Keratinocyte (primary cell): ENCODE measurements around the gene NCK2. TPM values are rescaled to one million over a fixed set of nuclear protein-coding genes. Genes with fewer than 3 reads are reported as not detected.

ENCODE experiments used
- DNase-seq: peaks from one replicate; pipeline ENCODE4 v3.0.0-alpha.2; 2011; ENCODE audit warnings: low read depth, missing footprints, low spot score
- FAIRE-seq: peaks from 2 replicates; lab custom pipeline; 2011; peaks lifted over from hg19 to GRCh38; lab: Jason Lieb, UNC
- H2AFZ ChIP-seq: 2 replicates; pipeline ENCODE4 v1.6.0; 2012; ENCODE audit warnings: low read length, control low read depth, inconsistent platforms; ENCODE audit not compliant: control insufficient read depth
- H3K27ac ChIP-seq: 2 replicates; pipeline ENCODE4 v1.5.1; 2011; ENCODE audit warnings: low read length; ENCODE audit not compliant: control insufficient read depth, insufficient read depth
- H3K27me3 ChIP-seq: 3 replicates; pipeline ENCODE4 v1.6.0; 2011; ENCODE audit warnings: low read length; ENCODE audit not compliant: control insufficient read depth, insufficient read depth; ENCODE audit errors: extremely low read depth
- H3K36me3 ChIP-seq, 2 experiments: 2 replicates in 1 of 2; 3 replicates in 1 of 2; pipeline ENCODE4 v1.5.1; 2011; ENCODE audit warnings: low read length in 2 of 2, mild to moderate bottlenecking in 1 of 2; ENCODE audit not compliant: control insufficient read depth in 2 of 2, insufficient read depth in 2 of 2; ENCODE audit errors: extremely low read depth in 1 of 2
- H3K4me1 ChIP-seq: 3 replicates; pipeline ENCODE4 v1.5.1; 2011; ENCODE audit warnings: low read length; ENCODE audit not compliant: control insufficient read depth, insufficient read depth; ENCODE audit errors: extremely low read depth
- H3K4me2 ChIP-seq: 3 replicates; pipeline ENCODE4 v1.6.0; 2011; ENCODE audit warnings: low read depth, low read length; ENCODE audit not compliant: control insufficient read depth, insufficient read depth; ENCODE audit errors: extremely low read depth
- H3K4me3 ChIP-seq, 3 experiments: fragments of 200-600 bp in 1 of 3; sonication (generic) in 1 of 3; 2 replicates in 2 of 3; 3 replicates in 1 of 3; pipeline ENCODE4 v1.5.1; 2011 to 2016; ENCODE audit warnings: low read length in 3 of 3, mild to moderate bottlenecking in 3 of 3, control low read depth in 2 of 3, inconsistent platforms in 1 of 3, low read depth in 1 of 3, mixed read lengths in 1 of 3, mixed run types in 1 of 3, moderate library complexity in 1 of 3; ENCODE audit not compliant: control insufficient read depth in 2 of 3, insufficient read depth in 2 of 3; ENCODE audit errors: extremely low read depth in 1 of 3
- H3K79me2 ChIP-seq: 2 replicates; pipeline ENCODE4 v1.6.0; 2012; ENCODE audit warnings: low read length; ENCODE audit not compliant: control insufficient read depth, insufficient read depth
- H3K9ac ChIP-seq: 3 replicates; pipeline ENCODE4 v1.6.0; 2011; ENCODE audit warnings: low read length; ENCODE audit not compliant: control insufficient read depth, insufficient read depth; ENCODE audit errors: extremely low read depth
- H3K9me1 ChIP-seq: 3 replicates; pipeline ENCODE4 v1.6.0; 2011; ENCODE audit warnings: low read length; ENCODE audit not compliant: control insufficient read depth, insufficient read depth; ENCODE audit errors: extremely low read depth
- H3K9me3 ChIP-seq: 2 replicates; pipeline ENCODE4 v1.5.1; 2012; ENCODE audit warnings: low read depth, low read length; ENCODE audit not compliant: control insufficient read depth
- H4K20me1 ChIP-seq: 3 replicates; pipeline ENCODE4 v1.6.0; 2011; ENCODE audit warnings: low read length; ENCODE audit not compliant: control insufficient read depth, insufficient read depth; ENCODE audit errors: extremely low read depth
- CTCF ChIP-seq, 3 experiments: IDR thresholded peaks in 1 of 3; conservative IDR thresholded peaks in 1 of 3; optimal IDR thresholded peaks in 1 of 3; 2 replicates in 2 of 3; 3 replicates in 1 of 3; pipeline versions ENCODE3 to v1.5.1; 2011; ENCODE audit warnings: low read length in 3 of 3, mild to moderate bottlenecking in 3 of 3, moderate library complexity in 2 of 3, control low read depth in 1 of 3, inconsistent platforms in 1 of 3; ENCODE audit not compliant: insufficient read depth in 2 of 3; ENCODE audit errors: extremely low read depth in 1 of 3
- EZH2 ChIP-seq: IDR thresholded peaks from one replicate; pipeline ENCODE4 v1.6.1; 2012; ENCODE audit warnings: inconsistent platforms, mild to moderate bottlenecking, low read length, moderate library complexity
- dilution Hi-C: fragments of 300-500 bp; cut with MboI; formaldehyde crosslinking; loops from one replicate; pipeline ENCODE4 v1.7.0; 2020; ENCODE audit warnings: low sequenced_read_pairs; ENCODE audit not compliant: extremely low pct_ligation_motif_present
- polyA plus RNA-seq, 5 experiments: library from polyadenylated mRNA; depleted of rRNA in 3 of 5; stranded (reverse) in 3 of 5; stranded (forward) in 1 of 5; unstranded in 1 of 5; fragments of >200 nt; gene quantifications; 1 replicate in 1 of 5; 2 replicates in 3 of 5; 3 replicates in 1 of 5; pipeline versions ENCODE4 v1.2.1 to v1.2.3, GENCODE V29; 2011 to 2012; ENCODE audit warnings: missing spikeins in 2 of 5, low read depth in 1 of 5, low replicate concordance in 1 of 5

NCK2 gene
- polyA plus RNA-seq, 1 donor (not counting 4 experiments of a cell fraction or from before 2014, with no cell fraction given): 31.4 TPM

GRCh38 chr2:105761931-105762515 is 17.3 kb downstream of the NCK2 start:
- dilution Hi-C loops: loop anchor here (25.0 kb wide), 1 partner anchor 200 kb away; no protein-coding TSS in a partner anchor
- H3K79me2 ChIP-seq: peaks cover 95% of the 10 kb centered on the region
- peaks cover 8 to 9% of the 10 kb centered on the region in 2 experiments for H3K36me3 ChIP-seq
- H4K20me1 ChIP-seq: peaks cover 24% of the 10 kb centered on the region
- no peaks in the 10 kb centered on the region for H3K9me3 ChIP-seq
- DNase-seq (no peak), FAIRE-seq (no peak)
- peaks cover 11% of the 10 kb centered on the region for H3K4me1 ChIP-seq
- no peak overlapping the region for H3K4me2 ChIP-seq
- H3K27me3 ChIP-seq: no peaks in the 10 kb centered on the region
- no peak overlapping the region for H3K27ac ChIP-seq
- H2AFZ ChIP-seq: no peak overlapping the region
- H3K9me1 ChIP-seq: peaks cover 2% of the 10 kb centered on the region
- no peak overlapping the region for H3K9ac ChIP-seq
- TF ChIP-seq EZH2 (no peak), CTCF (optimal IDR thresholded peaks at IDR 0.05 in 1 of 3, IDR thresholded peaks at IDR 0.05 in 1 of 3, conservative IDR thresholded peaks at IDR 0.05 in 1 of 3; ENCODE audit: extremely low read depth in 1 of 3, insufficient read depth in 2 of 3, low read length in 3 of 3) (no peak)
- H3K4me3 ChIP-seq: no peak overlapping the region

GRCh38 chr2:105763076-105763475 is 18.4 kb downstream of the NCK2 start:
- FAIRE-seq: no peak
- Histone ChIP-seq H3K9me3 (no peaks in the 10 kb centered on the region), H4K20me1 (peaks cover 24% of the 10 kb centered on the region), H3K27me3 (no peaks in the 10 kb centered on the region), H3K27ac (no peak overlapping the region), H3K4me1 (peaks cover 11% of the 10 kb centered on the region), H3K4me2 (no peak overlapping the region), H2AFZ (no peak overlapping the region), H3K9me1 (peaks cover 2% of the 10 kb centered on the region), H3K36me3 (peaks cover 8 to 9% of the 10 kb centered on the region in 2 experiments), H3K9ac (no peak overlapping the region), H3K79me2 (peaks cover 91% of the 10 kb centered on the region), H3K4me3 (no peak overlapping the region)
- TF ChIP-seq EZH2: no peak
- TF ChIP-seq CTCF (optimal IDR thresholded peaks at IDR 0.05 in 1 of 3, IDR thresholded peaks at IDR 0.05 in 1 of 3, conservative IDR thresholded peaks at IDR 0.05 in 1 of 3; ENCODE audit: extremely low read depth in 1 of 3, insufficient read depth in 2 of 3, low read length in 3 of 3): no peak
- no peak for DNase-seq
- dilution Hi-C loops: loop anchor here (25.0 kb wide), 1 partner anchor 201 kb away; no protein-coding TSS in a partner anchor
